ENCODE results near the gene C1orf87. TPM values are rescaled to one million over a fixed set of nuclear protein-coding genes. Genes with fewer than 3 reads are reported as not detected.

The C1orf87 gene
- total RNA-seq, 2 experiments from 2014 or later = not detected

GRCh38 chr1:60000625-60001024 lies 72.9 kb downstream of the C1orf87 start:
- no peak for ATAC-seq
- Mint-ChIP-seq H3K27me3 (peaks cover 22% of the 10 kb centered on the region), H3K36me3 (ENCODE audit: low read depth) (no peaks in the 10 kb centered on the region), H3K27ac (no peak overlapping the region), H3K4me1 (ENCODE audit: low read depth) (no peaks in the 10 kb centered on the region), H3K4me3 (no peak overlapping the region), H3K9me3 (no peaks in the 10 kb centered on the region)
- DNase-seq = no peak
- ChIA-PET CTCF (no interaction called here), POLR2A (no interaction called here)
- no peak for TF ChIP-seq CTCF (IDR thresholded peaks at IDR 0.05)
- intact Hi-C loops (cut with micrococcal nuclease) = no loop called here

- POLR2A ChIA-PET = no interaction called here
- Mint-ChIP-seq H3K36me3 (ENCODE audit: low read depth) (no peaks in the 10 kb centered on the region), H3K27me3 (peaks cover 18% of the 10 kb centered on the region), H3K27ac (no peak overlapping the region), H3K9me3 (no peaks in the 10 kb centered on the region), H3K4me3 (no peak overlapping the region), H3K4me1 (ENCODE audit: low read depth) (no peaks in the 10 kb centered on the region)
- no peak for DNase-seq
- no peak for ATAC-seq
- TF ChIP-seq CTCF (IDR thresholded peaks at IDR 0.05) = no peak
- intact Hi-C loops (cut with micrococcal nuclease) = no loop called here
- CTCF ChIA-PET = no interaction called here
Observed at GRCh38 chr1:59999746-60000145, 73.8 kb downstream of the C1orf87 start.

- Mint-ChIP-seq H3K27ac (no peak overlapping the region), H3K4me1 (ENCODE audit: low read depth) (no peaks in the 10 kb centered on the region), H3K9me3 (no peaks in the 10 kb centered on the region), H3K36me3 (ENCODE audit: low read depth) (no peaks in the 10 kb centered on the region), H3K4me3 (no peak overlapping the region), H3K27me3 (peaks cover 18% of the 10 kb centered on the region)
- intact Hi-C loops (cut with micrococcal nuclease) = no loop called here
- no peak for TF ChIP-seq CTCF (IDR thresholded peaks at IDR 0.05)
- CTCF ChIA-PET = no interaction called here
- POLR2A ChIA-PET = no interaction called here
- DNase-seq (no peak), ATAC-seq (no peak)
Observed at GRCh38 chr1:59999006-59999405, 74.6 kb downstream of the C1orf87 start.

- POLR2A ChIA-PET = no interaction called here
- Mint-ChIP-seq H3K27me3 (peaks cover 14% of the 10 kb centered on the region), H3K9me3 (no peaks in the 10 kb centered on the region), H3K4me1 (ENCODE audit: low read depth) (no peaks in the 10 kb centered on the region), H3K27ac (no peak overlapping the region), H3K4me3 (no peak overlapping the region), H3K36me3 (ENCODE audit: low read depth) (no peaks in the 10 kb centered on the region)
- ATAC-seq (no peak), DNase-seq (no peak)
- CTCF ChIA-PET = interaction anchor here (1.1 kb wide), 1 partner anchor 27 kb away, joined by 5 read pairs; no protein-coding TSS in a partner anchor
- intact Hi-C loops (cut with micrococcal nuclease) = no loop called here
- no peak for TF ChIP-seq CTCF (IDR thresholded peaks at IDR 0.05)
Observed at GRCh38 chr1:59997479-59998115, 76.0 kb downstream of the C1orf87 start.

- Mint-ChIP-seq H3K36me3 (ENCODE audit: low read depth) (no peaks in the 10 kb centered on the region), H3K9me3 (no peaks in the 10 kb centered on the region), H3K4me3 (no peak overlapping the region), H3K27ac (no peak overlapping the region), H3K27me3 (peaks cover 11% of the 10 kb centered on the region), H3K4me1 (ENCODE audit: low read depth) (no peaks in the 10 kb centered on the region)
- ChIA-PET CTCF (no interaction called here), POLR2A (no interaction called here)
- no peak for TF ChIP-seq CTCF (IDR thresholded peaks at IDR 0.05)
- intact Hi-C loops (cut with micrococcal nuclease) = no loop called here
- no peak for ATAC-seq
- DNase-seq = no peak
Observed at GRCh38 chr1:59994302-59995198, 79.0 kb downstream of the C1orf87 start.

Data from activated CD8-positive, alpha-beta T cell treated with anti-CD3 and anti-CD28 coated beads for 36 hours (primary cell).